Renal cortical epithelial cell (primary cell): ENCODE data around the gene NOP53. TPM values are rescaled to one million over a fixed set of nuclear protein-coding genes. Genes with fewer than 3 reads are reported as not detected.
"Not testable (repeated sequence)": the region's sequence is repeated elsewhere in the genome, so short reads cannot be mapped to it uniquely, and the experiment has no call there.

ENCODE experiments used
- DNase-seq: peaks from one replicate; pipeline ENCODE4 v3.0.0-alpha.2; 2011; ENCODE audit warnings: low read depth
- total RNA-seq: library from RNA; depleted of rRNA; stranded (reverse); fragments of >200 nt; gene quantifications from 2 replicates; pipeline ENCODE4 v1.2.3, GENCODE V29; 2014

The NOP53 gene
- total RNA-seq, 1 donor from 2014 or later, result 74.8 TPM

GRCh38 chr19:47718415-47719046, 26.8 kb upstream of the NOP53 start:
- DNase-seq, result not testable (repeated sequence)

- DNase-seq, result peak; percentile 61
These were observed 26.1 kb upstream of the NOP53 start for GRCh38 chr19:47719047-47719859.

GRCh38 chr19:47720669-47721422, 24.5 kb upstream of the NOP53 start:
- no peak for DNase-seq

DNA sequence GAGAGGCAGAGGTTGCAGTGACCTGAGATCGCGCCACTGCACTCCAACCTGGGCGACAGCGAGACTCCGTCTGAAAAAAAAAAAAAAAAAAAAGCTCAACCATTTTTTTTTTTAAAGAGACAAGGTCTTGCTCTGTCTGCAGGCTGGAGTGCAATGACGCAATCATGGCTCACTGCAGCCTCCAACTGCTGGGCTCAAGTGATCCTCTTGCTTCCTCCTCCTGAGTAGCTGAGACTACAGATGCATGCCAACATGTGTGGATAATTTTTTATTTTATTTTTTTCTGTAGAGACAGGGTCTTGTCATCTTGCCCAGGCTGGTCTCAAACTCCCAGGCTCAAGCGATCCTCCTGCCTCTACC, 21.8 kb upstream of the NOP53 start:
- peak; percentile 81 for DNase-seq

- DNase-seq, result no peak
These were observed 19.5 kb upstream of the NOP53 start for GRCh38 chr19:47725759-47726401.

GRCh38 chr19:47726467-47726866, 18.9 kb upstream of the NOP53 start:
- peak; percentile 74 for DNase-seq

GRCh38 chr19:47728295-47728694, 17.1 kb upstream of the NOP53 start:
- not testable (repeated sequence) for DNase-seq

DNA sequence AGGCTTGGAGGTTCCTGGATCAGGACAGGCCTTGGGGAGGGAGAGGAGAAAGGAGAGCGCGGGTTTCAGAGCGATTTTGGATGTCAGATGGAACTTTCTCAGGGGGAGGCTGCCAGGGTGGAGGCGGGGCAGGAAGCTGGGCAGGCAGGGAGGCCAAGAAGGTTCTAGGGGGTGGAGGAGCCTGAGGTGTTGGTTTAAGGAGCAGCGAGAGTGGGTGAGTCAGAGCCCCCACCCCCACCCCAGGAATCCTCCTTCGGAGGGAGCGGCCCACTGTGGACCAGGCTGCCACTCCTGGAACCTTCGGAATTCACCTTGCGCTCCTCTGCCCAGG, 15.9 kb upstream of the NOP53 start:
- peak; percentile 89 for DNase-seq

DNA sequence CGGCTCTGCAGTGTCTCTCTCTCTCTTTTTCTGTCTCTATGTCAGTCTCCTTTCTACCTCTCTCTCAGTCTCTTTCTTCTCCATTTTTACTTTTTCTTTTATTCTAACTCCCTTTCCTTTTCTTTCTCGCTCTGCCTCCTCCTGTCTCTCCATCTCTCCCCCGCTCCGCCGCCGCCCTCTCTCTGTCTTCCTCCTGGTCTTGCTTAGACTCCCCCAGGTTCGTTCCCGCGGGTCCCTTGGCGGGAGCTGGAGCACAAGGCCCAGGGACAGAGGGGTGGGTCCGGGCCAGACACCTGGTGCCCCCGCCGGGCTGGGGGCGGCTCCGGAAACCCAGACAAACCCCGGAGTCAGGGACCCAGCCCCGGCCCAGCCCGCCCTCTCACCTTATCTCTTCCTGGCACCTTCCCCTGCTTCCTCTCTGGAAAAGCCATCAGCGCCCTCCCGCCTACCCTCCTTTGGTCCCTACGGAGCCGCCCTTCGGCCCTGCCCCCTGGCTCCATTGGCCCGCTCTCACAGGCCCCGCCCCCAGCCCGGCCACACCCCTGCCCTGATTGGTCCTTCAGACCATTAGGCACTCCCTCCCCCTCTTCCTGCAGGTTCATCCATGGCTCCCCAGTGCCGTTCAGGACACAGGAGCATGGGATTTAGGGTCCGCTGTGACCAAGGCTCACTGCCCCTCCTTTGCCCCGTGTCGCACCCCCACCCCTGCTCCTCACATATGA, 15.4 kb upstream of the NOP53 start:
- DNase-seq, result no peak

- no peak for DNase-seq
These were observed 14.8 kb upstream of the NOP53 start for GRCh38 chr19:47730521-47730889.

GRCh38 chr19:47730910-47731309, 14.4 kb upstream of the NOP53 start:
- DNase-seq, result no peak

GRCh38 chr19:47735131-47735530, 10.2 kb upstream of the NOP53 start:
- DNase-seq, result no peak

- no peak for DNase-seq
These were observed 4.4 kb upstream of the NOP53 start for GRCh38 chr19:47740866-47741519.

DNA sequence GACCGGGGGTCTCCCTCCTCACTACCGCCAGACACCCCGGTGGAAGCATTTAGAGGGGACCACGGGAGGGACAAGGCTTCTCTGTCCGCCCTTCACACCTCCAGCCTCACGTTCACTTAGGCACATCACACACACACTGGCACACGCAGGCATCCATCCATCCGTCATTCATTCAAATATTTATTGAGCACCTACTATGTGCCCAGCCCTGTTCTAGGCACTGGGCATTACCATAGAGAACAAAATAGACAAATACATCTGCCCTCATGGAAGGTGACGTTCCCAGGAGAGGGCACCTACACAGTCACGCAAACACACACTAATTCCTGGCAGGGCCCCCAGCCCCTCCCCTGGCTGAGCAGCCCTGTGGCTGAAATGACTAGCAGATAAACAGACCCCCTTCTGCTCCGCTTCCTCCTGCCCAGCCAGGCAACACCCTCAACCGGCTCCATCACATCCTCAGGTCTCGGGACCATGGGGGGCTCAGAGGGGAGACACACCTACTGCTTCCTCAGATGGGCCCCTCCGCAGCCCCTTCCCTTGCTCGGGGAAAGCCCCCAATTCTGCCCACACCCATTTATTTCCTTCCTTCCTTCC, 3.7 kb upstream of the NOP53 start:
- DNase-seq, result no peak

- DNase-seq, result no peak
These were observed 2.7 kb upstream of the NOP53 start for GRCh38 chr19:47742634-47743033.

DNA sequence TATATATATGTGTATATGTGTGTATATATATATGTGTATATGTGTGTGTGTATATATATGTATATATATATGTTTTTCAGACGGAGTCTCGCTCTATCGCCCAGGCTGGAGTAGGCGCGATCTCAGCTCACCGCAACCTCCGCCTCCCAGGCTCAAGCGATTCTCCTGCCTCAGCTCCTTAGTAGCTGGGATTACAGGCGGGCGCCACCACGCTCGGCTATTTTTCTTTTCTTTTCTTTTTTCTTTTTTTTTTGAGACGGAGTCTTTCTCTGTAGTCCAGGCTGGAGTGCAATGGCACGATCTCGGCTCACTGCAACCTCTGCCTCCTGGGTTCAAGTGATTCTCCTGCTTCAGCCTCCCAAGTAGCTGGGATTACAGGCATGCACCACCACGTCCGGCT, 783 bp downstream of the NOP53 start:
- DNase-seq, result not testable (repeated sequence)

DNA sequence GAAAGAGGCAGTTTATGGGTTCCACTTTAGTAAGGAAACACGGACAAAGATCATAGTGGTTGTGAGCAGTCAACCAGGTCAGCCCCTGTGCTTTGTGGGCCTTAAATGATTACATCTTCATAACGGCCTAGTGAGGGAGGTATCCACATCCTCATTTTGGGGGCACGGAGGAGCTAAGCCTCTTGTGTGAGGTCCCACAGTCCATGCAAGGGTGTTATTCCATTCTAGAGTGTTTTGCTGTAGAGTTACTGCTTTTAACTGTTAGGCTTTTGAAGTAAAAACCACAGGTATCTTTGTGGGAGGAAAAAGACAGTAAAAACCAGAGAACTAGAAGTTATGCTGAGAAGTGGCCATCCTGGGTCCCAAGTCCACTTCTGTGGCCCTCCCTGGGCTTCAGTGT, 4.0 kb downstream of the NOP53 start:
- DNase-seq, result no peak

DNA sequence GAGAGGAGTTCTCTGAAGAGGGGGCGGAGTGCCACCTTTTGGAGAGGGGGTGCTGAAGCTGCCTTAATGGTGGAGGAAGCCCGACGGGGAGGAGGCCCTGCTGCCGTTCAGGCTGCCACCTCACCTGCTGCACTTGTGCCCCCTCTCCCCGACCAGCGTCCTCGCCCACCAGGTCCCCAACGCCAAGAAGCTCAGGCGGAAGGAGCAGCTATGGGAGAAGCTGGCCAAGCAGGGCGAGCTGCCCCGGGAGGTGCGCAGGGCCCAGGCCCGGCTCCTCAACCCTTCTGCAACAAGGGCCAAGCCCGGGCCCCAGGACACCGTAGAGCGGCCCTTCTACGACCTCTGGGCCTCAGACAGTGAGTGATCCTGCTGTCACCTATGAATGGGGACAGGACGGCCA, 5.4 kb downstream of the NOP53 start:
- no peak for DNase-seq

DNA sequence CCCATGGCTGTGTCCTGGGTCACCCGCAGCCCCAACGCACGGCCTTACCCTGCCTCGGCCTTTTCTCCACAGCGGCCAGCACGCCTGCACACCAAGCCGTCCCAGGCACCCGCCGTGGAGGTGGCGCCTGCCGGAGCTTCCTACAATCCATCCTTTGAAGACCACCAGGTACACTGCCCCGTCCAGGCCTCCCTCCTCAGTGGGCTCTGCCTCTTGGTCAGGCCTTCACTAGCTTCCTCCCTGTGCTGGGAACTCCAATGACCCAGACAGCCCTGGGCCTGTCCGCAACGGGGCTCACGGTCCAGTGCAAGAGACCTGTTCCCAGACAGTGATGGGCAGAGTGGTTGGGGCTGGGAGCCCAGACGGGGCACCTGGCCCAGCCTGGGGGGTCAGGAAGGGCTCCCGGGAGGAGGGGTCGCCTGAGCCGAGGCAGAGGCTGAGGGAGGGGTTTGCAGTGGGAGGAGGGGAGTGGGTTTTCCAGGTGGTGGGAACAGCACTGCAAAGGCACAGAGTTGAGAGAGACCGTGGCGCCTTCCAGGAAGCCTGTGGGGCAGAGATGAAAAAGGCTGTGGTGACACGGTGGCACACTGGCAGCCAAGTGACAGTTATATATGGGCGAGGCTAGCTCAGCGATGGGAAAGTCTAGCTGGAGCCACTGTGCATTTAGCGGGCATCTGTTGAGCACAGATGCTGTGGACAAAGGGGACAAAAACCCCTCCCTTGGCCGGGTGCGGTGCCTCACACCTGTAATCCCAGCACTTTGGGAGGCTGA, 7.3 kb downstream of the NOP53 start:
- DNase-seq, result no peak
